GM12864 (cell line): ENCODE measurements around the gene VWA3B.
"Not testable (repeated sequence)": the region's sequence is repeated elsewhere in the genome, so short reads cannot be mapped to it uniquely, and the experiment has no call there.

ENCODE experiments used
- DNase-seq: peaks from one replicate; pipeline ENCODE4 v3.0.0-alpha.2; 2011; ENCODE audit warnings: low read depth
- H3K4me3 ChIP-seq: 2 replicates; pipeline ENCODE4 v1.5.1; 2011; ENCODE audit warnings: mild to moderate bottlenecking, low read depth, low read length, control low read depth
- CTCF ChIP-seq: IDR thresholded peaks from 2 replicates; pipeline ENCODE4 v1.5.1; 2011; ENCODE audit warnings: low read depth, mild to moderate bottlenecking, moderate library complexity, low read length, control low read depth, inconsistent platforms; ENCODE audit errors: missing control alignments

The VWA3B gene

DNA sequence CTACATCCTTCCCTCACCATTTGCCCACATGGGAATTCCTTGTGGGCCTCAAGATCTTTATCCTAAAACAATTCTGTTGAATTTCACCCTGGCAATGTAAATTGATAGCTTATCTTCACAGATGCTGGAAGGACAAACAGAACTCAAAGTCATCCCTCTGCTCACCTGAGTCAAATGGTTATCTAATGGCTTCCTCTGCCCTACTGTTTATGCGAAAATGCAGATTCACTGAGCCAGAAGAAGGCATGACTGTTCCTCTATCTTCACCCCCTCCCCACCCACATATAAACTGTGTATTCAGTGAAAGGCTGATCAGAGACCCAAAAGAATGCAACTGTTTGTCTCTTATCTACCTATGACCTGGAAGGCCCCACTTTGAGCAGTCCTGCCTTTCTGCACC lies 43.9 kb upstream of the VWA3B start:
- DNase-seq = no peak
- H3K4me3 ChIP-seq = no peak overlapping the region
- TF ChIP-seq CTCF = no peak

GRCh38 chr2:98044730-98045129 lies 42.2 kb upstream of the VWA3B start:
- DNase-seq, H3K4me3 ChIP-seq: not testable (repeated sequence)

- TF ChIP-seq CTCF = no peak
These were observed 36.9 kb upstream of the VWA3B start for GRCh38 chr2:98050070-98050469.

DNA sequence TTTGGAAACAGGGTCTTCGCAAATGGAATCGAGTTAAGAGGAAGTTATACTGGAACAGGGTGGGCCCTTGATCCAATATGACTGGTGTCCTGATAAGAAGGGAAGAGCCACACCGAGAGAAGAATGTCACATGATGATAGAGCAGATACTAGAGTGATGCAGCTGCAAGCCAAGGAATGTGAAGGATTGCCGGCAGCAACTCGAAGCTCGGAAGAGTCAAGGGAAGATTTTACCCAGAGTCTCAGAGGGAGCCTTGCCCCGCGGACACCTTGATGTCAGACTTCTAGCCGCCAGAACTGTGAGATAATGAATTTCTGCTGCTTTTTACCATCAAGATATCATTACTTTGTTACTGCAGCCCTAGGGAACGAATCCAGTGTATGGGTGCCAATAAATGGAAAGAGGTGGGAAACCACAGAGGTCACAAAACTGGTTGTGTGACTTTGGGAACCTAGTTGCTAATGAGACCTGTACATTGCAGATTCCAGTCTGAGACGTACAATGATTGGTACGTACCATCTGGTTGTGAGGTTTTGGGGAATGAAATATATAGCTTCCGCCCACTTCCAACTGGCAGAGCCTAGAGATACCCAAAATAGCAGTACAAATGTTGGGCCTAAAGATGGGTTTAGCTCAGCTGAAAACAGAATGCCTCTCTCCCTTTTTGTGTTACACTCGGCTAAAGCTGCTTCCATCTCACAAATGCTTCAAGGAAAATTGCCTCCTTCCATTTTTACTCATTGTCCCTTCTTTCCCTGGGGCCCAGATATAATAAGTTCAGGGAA lies 28.6 kb upstream of the VWA3B start:
- no peak for TF ChIP-seq CTCF
- no peak for DNase-seq
- no peak overlapping the region for H3K4me3 ChIP-seq

More at GRCh38 chr2:98050070-98050469, 36.9 kb upstream of the VWA3B start:
- H3K4me3 ChIP-seq = no peak overlapping the region
- no peak for DNase-seq

DNA sequence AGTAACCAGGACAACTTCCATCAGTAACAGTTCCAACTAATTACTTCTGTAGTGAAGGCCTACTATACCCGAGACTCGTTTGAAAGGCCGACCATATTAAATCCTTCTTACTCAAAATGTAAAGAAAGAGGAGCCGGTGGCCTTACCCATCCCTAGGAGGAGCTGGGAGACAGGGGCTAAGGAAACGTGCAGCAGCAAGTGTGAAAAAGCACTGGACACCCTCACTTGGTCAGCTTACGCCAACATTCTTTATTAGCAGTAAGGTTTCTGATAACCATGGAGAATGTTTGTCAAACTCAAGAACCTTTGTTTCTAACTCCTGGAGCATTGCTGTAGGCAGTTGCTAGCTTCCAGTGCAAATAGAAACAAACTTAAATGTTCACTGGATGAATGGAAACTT lies 26.7 kb upstream of the VWA3B start:
- DNase-seq = no peak
- H3K4me3 ChIP-seq = no peak overlapping the region
- TF ChIP-seq CTCF = no peak

DNA sequence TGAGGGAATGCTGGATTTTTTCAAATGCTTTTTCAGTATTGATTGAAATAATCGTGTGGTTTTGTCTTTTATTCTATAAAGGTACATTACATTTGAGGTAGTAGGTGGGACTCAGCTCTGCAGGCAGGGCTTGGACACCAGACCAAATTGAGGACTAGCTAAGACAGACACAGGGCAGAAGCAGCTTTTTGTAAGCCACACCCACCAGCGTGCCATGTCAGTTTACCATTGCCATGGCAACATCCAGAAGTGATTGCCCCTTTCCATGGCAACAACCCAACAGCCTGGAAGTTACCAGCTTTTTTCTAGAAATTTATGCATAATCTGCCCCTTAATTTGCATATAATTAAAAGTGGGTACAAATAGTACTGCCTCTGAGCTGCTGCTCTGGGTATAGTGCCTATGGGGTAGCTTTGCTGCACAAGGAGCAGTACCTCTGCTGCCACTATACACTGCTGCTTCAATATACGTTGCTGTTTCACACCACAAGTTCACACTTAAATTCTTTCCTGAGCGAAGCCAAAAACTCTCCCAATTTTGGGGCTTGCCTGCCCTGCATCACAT lies 23.6 kb upstream of the VWA3B start:
- no peak for DNase-seq
- no peak overlapping the region for H3K4me3 ChIP-seq
- TF ChIP-seq CTCF = no peak

DNA sequence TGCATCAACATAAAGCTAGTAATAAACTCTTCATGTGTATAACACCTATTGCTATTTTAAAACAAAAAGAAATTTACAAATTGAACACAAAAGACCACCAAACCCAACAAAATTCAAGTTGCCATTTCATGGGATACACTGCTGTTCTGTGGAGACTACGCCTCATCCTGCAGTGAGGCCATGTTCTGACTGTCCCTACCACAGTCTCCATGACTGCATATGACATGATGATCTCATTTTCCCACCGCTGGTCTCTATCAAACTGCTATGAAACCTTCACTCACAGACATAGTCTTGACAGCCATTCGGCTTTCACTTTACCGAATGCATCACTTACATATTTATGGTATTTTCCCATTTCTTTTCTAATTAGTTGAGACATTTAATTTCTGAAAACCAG lies 21.2 kb upstream of the VWA3B start:
- no peak for DNase-seq
- TF ChIP-seq CTCF = no peak
- H3K4me3 ChIP-seq = no peak overlapping the region
